ENCODE results near the gene NNT.

NNT gene

GRCh38 chr5:43649256-43649655 lies 46.3 kb downstream of the NNT start:
- Histone ChIP-seq H3K4me3 (ENCODE audit: low read length, poor library complexity, severe bottlenecking) (no peak overlapping the region), H3K4me2 (ENCODE audit: low read depth, low read length, poor library complexity, severe bottlenecking) (no peak overlapping the region), H3K36me3 (ENCODE audit: insufficient read depth, low read length) (peaks cover 94% of the 10 kb centered on the region), H3K9ac (ENCODE audit: low read depth, low read length, poor library complexity, severe bottlenecking) (no peak overlapping the region), H4K20me1 (ENCODE audit: insufficient read depth, low read length, poor library complexity, severe bottlenecking) (no peaks in the 10 kb centered on the region), H2AFZ (ENCODE audit: low read length) (no peak overlapping the region), H3K79me2 (ENCODE audit: insufficient read depth, low read length) (no peaks in the 10 kb centered on the region), H3K9me2 (replicated peaks; ENCODE audit: low read depth, low read length) (no peaks in the 10 kb centered on the region), H3K4me1 (ENCODE audit: insufficient read depth, low read length, poor library complexity, severe bottlenecking) (no peaks in the 10 kb centered on the region), H3K27me3 (ENCODE audit: insufficient read depth, low read length, poor library complexity, severe bottlenecking) (no peaks in the 10 kb centered on the region), H3K9me3 (ENCODE audit: insufficient read depth, low read depth, low read length) (no peaks in the 10 kb centered on the region), H3F3A (ENCODE audit: low read depth) (no peaks in the 10 kb centered on the region)
- TF ChIP-seq CTCF (conservative IDR thresholded peaks at IDR 0.05; ENCODE audit: low read length): no peak
- no peak for TF ChIP-seq EZH2phosphoT487 (IDR thresholded peaks at IDR 0.05; ENCODE audit: borderline replicate concordance)

GRCh38 chr5:43652537-43653302 lies 49.7 kb downstream of the NNT start:
- Histone ChIP-seq H3K9me3 (ENCODE audit: insufficient read depth, low read depth, low read length) (no peaks in the 10 kb centered on the region), H2AFZ (ENCODE audit: low read length) (no peak overlapping the region), H3K4me3 (ENCODE audit: low read length, poor library complexity, severe bottlenecking) (no peak overlapping the region), H3K9me2 (replicated peaks; ENCODE audit: low read depth, low read length) (no peaks in the 10 kb centered on the region), H4K20me1 (ENCODE audit: insufficient read depth, low read length, poor library complexity, severe bottlenecking) (no peaks in the 10 kb centered on the region), H3K79me2 (ENCODE audit: insufficient read depth, low read length) (no peaks in the 10 kb centered on the region), H3K9ac (ENCODE audit: low read depth, low read length, poor library complexity, severe bottlenecking) (no peak overlapping the region), H3K4me1 (ENCODE audit: insufficient read depth, low read length, poor library complexity, severe bottlenecking) (no peaks in the 10 kb centered on the region), H3F3A (ENCODE audit: low read depth) (no peaks in the 10 kb centered on the region), H3K4me2 (ENCODE audit: low read depth, low read length, poor library complexity, severe bottlenecking) (no peak overlapping the region), H3K36me3 (ENCODE audit: insufficient read depth, low read length) (peaks cover 94% of the 10 kb centered on the region), H3K27me3 (ENCODE audit: insufficient read depth, low read length, poor library complexity, severe bottlenecking) (no peaks in the 10 kb centered on the region)
- TF ChIP-seq EZH2phosphoT487 (IDR thresholded peaks at IDR 0.05; ENCODE audit: borderline replicate concordance) (no peak), CTCF (conservative IDR thresholded peaks at IDR 0.05; ENCODE audit: low read length) (no peak)

GRCh38 chr5:43658509-43658908 lies 55.5 kb downstream of the NNT start:
- Histone ChIP-seq H3K4me1 (ENCODE audit: insufficient read depth, low read length, poor library complexity, severe bottlenecking) (no peaks in the 10 kb centered on the region), H3K9me2 (replicated peaks; ENCODE audit: low read depth, low read length) (no peaks in the 10 kb centered on the region), H3F3A (ENCODE audit: low read depth) (no peaks in the 10 kb centered on the region), H2AFZ (ENCODE audit: low read length) (no peak overlapping the region), H4K20me1 (ENCODE audit: insufficient read depth, low read length, poor library complexity, severe bottlenecking) (no peaks in the 10 kb centered on the region), H3K27me3 (ENCODE audit: insufficient read depth, low read length, poor library complexity, severe bottlenecking) (no peaks in the 10 kb centered on the region), H3K9me3 (ENCODE audit: insufficient read depth, low read depth, low read length) (no peaks in the 10 kb centered on the region), H3K4me3 (ENCODE audit: low read length, poor library complexity, severe bottlenecking) (no peak overlapping the region), H3K9ac (ENCODE audit: low read depth, low read length, poor library complexity, severe bottlenecking) (no peak overlapping the region), H3K36me3 (ENCODE audit: insufficient read depth, low read length) (peaks cover 75% of the 10 kb centered on the region), H3K4me2 (ENCODE audit: low read depth, low read length, poor library complexity, severe bottlenecking) (no peak overlapping the region), H3K79me2 (ENCODE audit: insufficient read depth, low read length) (no peaks in the 10 kb centered on the region)
- no peak for TF ChIP-seq EZH2phosphoT487 (IDR thresholded peaks at IDR 0.05; ENCODE audit: borderline replicate concordance)
- TF ChIP-seq CTCF (conservative IDR thresholded peaks at IDR 0.05; ENCODE audit: low read length): no peak

All from Loucy (cell line).